Hematopoietic multipotent progenitor cell treated with erythropoietin and hydrocortisone succinate and interleukin-3 and kit ligand, for 8 days (in vitro differentiated cells): ENCODE results near the gene NKAIN2.
"Not testable (repeated sequence)": the region's sequence is repeated elsewhere in the genome, so short reads cannot be mapped to it uniquely, and the experiment has no call there.

Experiments used
- DNase-seq: peaks from one replicate; pipeline ENCODE4 v3.0.0-alpha.2; 2015

NKAIN2 gene

GRCh38 chr6:124462750-124463149, 659.1 kb downstream of the NKAIN2 start:
- DNase-seq = no peak

- DNase-seq = no peak
These were observed 659.6 kb downstream of the NKAIN2 start for GRCh38 chr6:124463271-124463670.

- DNase-seq = not testable (repeated sequence)
These were observed 660.9 kb downstream of the NKAIN2 start for GRCh38 chr6:124464600-124464999.

- no peak for DNase-seq
These were observed 663.3 kb downstream of the NKAIN2 start for GRCh38 chr6:124466949-124467348.

GRCh38 chr6:124467366-124467765, 663.7 kb downstream of the NKAIN2 start:
- DNase-seq = no peak

GRCh38 chr6:124470803-124471202, 667.1 kb downstream of the NKAIN2 start:
- DNase-seq = no peak

GRCh38 chr6:124475176-124475575, 671.5 kb downstream of the NKAIN2 start:
- DNase-seq = no peak

GRCh38 chr6:124478906-124479305, 675.2 kb downstream of the NKAIN2 start:
- no peak for DNase-seq

- DNase-seq = no peak
These were observed 676.3 kb downstream of the NKAIN2 start for GRCh38 chr6:124479991-124480430.

GRCh38 chr6:124482071-124482491, 678.4 kb downstream of the NKAIN2 start:
- no peak for DNase-seq

- DNase-seq = no peak
These were observed 684.2 kb downstream of the NKAIN2 start for GRCh38 chr6:124487623-124488431.

GRCh38 chr6:124490122-124490521, 686.5 kb downstream of the NKAIN2 start:
- no peak for DNase-seq

GRCh38 chr6:124493259-124493658, 689.6 kb downstream of the NKAIN2 start:
- DNase-seq = no peak

- DNase-seq = no peak
These were observed 691.4 kb downstream of the NKAIN2 start for GRCh38 chr6:124494956-124495664.

- no peak for DNase-seq
These were observed 692.1 kb downstream of the NKAIN2 start for GRCh38 chr6:124495665-124496190.

- no peak for DNase-seq
These were observed 692.7 kb downstream of the NKAIN2 start for GRCh38 chr6:124496334-124496733.

GRCh38 chr6:124512431-124512830, 708.8 kb downstream of the NKAIN2 start:
- no peak for DNase-seq

GRCh38 chr6:124517339-124517738, 713.7 kb downstream of the NKAIN2 start:
- no peak for DNase-seq

GRCh38 chr6:124520514-124520913, 716.8 kb downstream of the NKAIN2 start:
- DNase-seq = no peak

- no peak for DNase-seq
These were observed 718.7 kb downstream of the NKAIN2 start for GRCh38 chr6:124522335-124522734.

- no peak for DNase-seq
These were observed 721.0 kb downstream of the NKAIN2 start for GRCh38 chr6:124524491-124525200.

GRCh38 chr6:124530926-124531325, 727.3 kb downstream of the NKAIN2 start:
- no peak for DNase-seq

GRCh38 chr6:124535299-124535698, 731.6 kb downstream of the NKAIN2 start:
- no peak for DNase-seq
